SJCRH30 (cell line): ENCODE data around the gene TMED1. TPM values are rescaled to one million over a fixed set of nuclear protein-coding genes. Genes with fewer than 3 reads are reported as not detected.
A peak's percentile ranks its signal among the peaks of the same experiment; 100 is the strongest.
"Not testable (repeated sequence)": the region's sequence is repeated elsewhere in the genome, so short reads cannot be mapped to it uniquely, and the experiment has no call there.

Experiments used
- DNase-seq, 2 experiments: peaks; one replicate each; pipeline ENCODE4 v3.0.0-alpha.2; 2015 to 2020
- H3K27ac ChIP-seq: fragments of 250-450 bp; sonication (Bioruptor Pico); 2 replicates; pipeline ENCODE4 v1.5.1; 2020; ENCODE audit warnings: mild to moderate bottlenecking, moderate library complexity
- H3K27me3 ChIP-seq: fragments of 250-450 bp; sonication (Bioruptor Pico); 2 replicates; pipeline ENCODE4 v1.5.1; 2020; ENCODE audit warnings: mild to moderate bottlenecking, moderate library complexity
- H3K36me3 ChIP-seq: fragments of 250-450 bp; sonication (Bioruptor Pico); 2 replicates; pipeline ENCODE4 v1.5.1; 2020; ENCODE audit warnings: mild to moderate bottlenecking, moderate library complexity
- H3K4me1 ChIP-seq: fragments of 250-450 bp; sonication (Bioruptor Pico); 2 replicates; pipeline ENCODE4 v1.5.1; 2020; ENCODE audit warnings: mild to moderate bottlenecking, moderate library complexity
- H3K4me3 ChIP-seq: fragments of 250-450 bp; sonication (Bioruptor Pico); 2 replicates; pipeline ENCODE4 v1.5.1; 2020; ENCODE audit warnings: mild to moderate bottlenecking, moderate library complexity
- H3K9me3 ChIP-seq: fragments of 250-450 bp; sonication (Bioruptor Pico); replicated peaks from 2 replicates; pipeline ENCODE4 v1.5.1; 2020; ENCODE audit warnings: mild to moderate bottlenecking, moderate library complexity
- total RNA-seq: library from RNA; depleted of rRNA; stranded (reverse); fragments of >200 nt; shearing (Covaris generic); gene quantifications from 2 replicates; pipeline ENCODE4 v1.2.3, GENCODE V29; 2014

The TMED1 gene
- total RNA-seq, 1 experiment from 2014 or later: 25.2 TPM

DNA sequence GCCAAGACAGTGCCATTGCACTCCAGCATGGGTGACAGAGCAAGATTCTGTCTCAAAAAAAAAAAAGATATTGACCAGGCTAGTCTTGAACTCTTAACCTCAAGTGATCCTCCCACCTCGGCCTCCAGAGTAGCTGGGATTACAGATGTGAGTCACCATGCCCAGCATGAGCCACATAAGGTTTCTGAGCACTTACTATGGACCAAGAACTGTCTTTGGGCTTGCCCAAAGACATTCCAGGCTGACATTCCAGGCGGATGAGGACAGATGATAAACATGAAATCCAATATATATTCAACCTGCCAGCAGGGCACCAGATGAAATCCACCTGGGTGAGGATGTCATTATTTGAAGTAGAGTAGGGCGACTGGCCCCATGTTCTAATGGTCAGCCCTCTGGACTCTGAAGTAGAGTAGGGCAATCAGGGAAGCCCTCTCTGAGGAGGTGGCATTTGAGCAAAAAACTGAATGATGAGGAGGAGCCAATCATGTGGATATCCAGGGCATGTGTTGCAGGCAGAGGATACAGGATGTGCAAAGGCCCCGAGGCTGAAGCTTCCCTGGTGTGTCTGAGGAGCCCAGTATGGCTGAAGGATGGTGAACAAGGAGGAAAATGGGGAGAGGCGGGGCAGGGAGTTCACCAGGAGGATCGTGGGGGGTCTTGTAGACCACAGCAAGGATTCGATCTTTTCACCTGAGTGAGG lies 16.2 kb upstream of the TMED1 start:
- no peaks in the 10 kb centered on the region for H3K9me3 ChIP-seq
- DNase-seq: no peak
- H3K27ac ChIP-seq: no peak overlapping the region
- no peaks in the 10 kb centered on the region for H3K4me1 ChIP-seq
- no peaks in the 10 kb centered on the region for H3K27me3 ChIP-seq
- H3K36me3 ChIP-seq: no peaks in the 10 kb centered on the region
- H3K4me3 ChIP-seq: no peak overlapping the region

DNA sequence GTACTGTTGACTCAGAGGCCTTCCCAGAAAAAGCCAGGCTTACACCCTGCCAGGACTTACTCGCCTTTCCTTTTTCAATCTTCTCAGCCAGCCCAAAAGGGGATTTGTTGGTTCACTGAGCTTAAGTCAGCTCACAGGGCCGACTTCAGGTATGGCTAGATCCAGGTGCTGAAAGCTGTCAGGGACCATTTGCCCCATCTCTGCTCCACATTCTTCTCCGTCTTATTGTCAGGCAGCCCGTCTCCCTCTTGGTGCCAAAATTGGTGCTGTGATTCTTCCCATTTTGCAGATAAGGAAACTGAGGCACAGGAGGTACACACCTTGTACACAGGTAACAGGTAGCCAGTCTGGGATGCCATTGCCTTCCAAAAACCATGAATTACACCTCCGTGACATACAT lies 14.6 kb upstream of the TMED1 start:
- H3K4me1 ChIP-seq: no peaks in the 10 kb centered on the region
- no peak for DNase-seq
- peaks cover 6% of the 10 kb centered on the region; the same call in 1 of the 2 replicates for H3K9me3 ChIP-seq
- no peak overlapping the region for H3K27ac ChIP-seq
- no peak overlapping the region for H3K4me3 ChIP-seq
- H3K36me3 ChIP-seq: no peaks in the 10 kb centered on the region
- H3K27me3 ChIP-seq: no peaks in the 10 kb centered on the region

DNA sequence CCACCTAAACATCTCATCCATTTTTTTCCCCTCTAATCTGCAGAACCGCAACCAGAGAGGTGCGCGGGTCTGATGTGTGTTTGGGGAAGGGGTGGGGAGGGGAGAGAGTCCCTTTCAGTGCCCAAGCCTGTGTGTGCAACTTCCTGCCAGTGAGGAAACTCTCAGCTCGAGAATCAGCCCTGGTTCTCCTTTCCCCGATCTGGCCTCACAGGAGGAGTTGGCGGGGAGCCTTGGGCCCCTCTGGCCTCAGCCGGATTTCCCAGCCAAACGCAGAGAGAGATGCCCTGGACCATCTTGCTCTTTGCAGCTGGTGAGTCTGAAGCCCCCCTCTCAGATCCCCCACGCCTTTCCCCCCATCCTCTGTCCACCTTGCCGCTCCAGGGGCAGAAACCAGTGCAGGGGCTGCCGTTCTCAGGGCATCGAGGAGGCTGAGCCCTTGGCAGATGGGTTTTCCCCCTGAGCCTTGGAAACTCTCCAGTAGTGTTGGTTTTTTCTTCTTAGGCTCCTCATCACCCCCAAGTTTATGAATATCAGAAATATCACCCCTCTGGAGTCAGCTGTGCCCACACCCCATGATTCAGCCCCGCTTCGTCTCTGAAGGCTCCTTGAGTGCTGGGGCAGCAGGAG lies 12.3 kb upstream of the TMED1 start, which contains the start of gene C19orf38:
TSS of gene C19orf38 (plus strand) at position 186 of the 627 bp plus-strand sequence. CDS start at position 280, 94 bp downstream.
- Histone ChIP-seq H3K4me1 (no peaks in the 10 kb centered on the region), H3K27ac (no peak within 1 kb of the TSS), H3K27me3 (no peaks in the 10 kb centered on the region), H3K9me3 (peaks cover 6% of the 10 kb centered on the region; the same call in 1 of the 2 replicates), H3K4me3 (no peak within 1 kb of the TSS), H3K36me3 (no peaks in the 10 kb centered on the region)
- no peak for DNase-seq

DNA sequence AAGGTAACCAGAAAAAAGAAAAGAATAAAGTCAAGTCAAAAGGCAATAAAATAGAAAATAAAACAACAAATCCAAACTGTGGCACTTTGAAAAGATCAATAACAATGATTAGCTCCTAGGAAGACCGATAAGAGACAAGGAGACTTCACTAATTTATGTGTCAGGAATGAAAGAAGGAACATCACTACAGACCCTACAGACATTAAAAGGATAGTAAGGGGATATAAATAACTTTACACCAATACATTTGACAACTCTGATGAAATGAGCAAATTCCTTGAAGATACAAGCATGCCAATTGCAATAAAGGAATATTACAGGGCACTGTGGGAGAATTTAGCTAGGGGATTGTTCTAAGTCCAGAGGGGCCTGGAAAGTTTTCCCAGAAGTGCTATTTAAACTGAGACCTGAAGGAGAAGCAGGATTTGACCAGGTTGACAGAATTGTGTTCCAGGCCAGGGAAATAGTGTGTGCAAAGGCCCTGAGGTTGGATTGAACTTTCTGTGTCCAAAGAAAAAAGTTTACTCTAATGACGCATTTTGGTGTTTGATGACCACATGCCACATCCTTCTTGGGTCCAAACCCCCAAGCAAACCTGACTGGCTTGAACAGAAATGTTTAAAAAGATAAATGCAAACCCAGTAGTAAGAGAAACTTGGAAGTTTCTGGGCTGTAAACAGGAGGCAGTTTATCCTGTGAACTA lies 10.6 kb upstream of the TMED1 start:
- no peak overlapping the region for H3K4me3 ChIP-seq
- no peaks in the 10 kb centered on the region for H3K27me3 ChIP-seq
- H3K27ac ChIP-seq: no peak overlapping the region
- no peaks in the 10 kb centered on the region for H3K4me1 ChIP-seq
- no peak for DNase-seq
- no peaks in the 10 kb centered on the region for H3K36me3 ChIP-seq
- peaks cover 6% of the 10 kb centered on the region; the same call in 1 of the 2 replicates for H3K9me3 ChIP-seq

DNA sequence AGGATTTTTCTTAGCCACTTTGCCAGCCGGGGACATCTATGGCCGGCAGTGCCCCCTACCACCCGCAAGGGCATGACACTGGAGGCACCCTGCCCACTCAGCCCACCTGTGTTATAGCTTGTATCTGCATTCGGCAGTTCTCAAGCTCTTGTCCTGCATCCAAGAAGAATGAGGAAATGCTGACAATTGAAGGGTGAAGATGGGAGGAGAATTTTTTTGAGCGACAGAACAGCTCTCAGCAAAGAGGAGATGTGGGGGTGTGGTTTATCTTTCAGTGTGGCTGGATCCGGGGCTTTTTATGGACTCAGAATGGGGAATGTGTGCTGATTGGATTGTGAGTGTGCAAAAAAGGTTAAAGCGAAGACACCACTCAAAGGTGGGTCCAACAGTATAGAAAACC lies 6.8 kb upstream of the TMED1 start:
- H3K36me3 ChIP-seq: no peaks in the 10 kb centered on the region
- no peak overlapping the region for H3K27ac ChIP-seq
- H3K9me3 ChIP-seq: peaks cover 6% of the 10 kb centered on the region; the same call in 1 of the 2 replicates
- H3K4me3 ChIP-seq: no peak overlapping the region
- no peak for DNase-seq
- H3K4me1 ChIP-seq: no peaks in the 10 kb centered on the region
- no peaks in the 10 kb centered on the region for H3K27me3 ChIP-seq

DNA sequence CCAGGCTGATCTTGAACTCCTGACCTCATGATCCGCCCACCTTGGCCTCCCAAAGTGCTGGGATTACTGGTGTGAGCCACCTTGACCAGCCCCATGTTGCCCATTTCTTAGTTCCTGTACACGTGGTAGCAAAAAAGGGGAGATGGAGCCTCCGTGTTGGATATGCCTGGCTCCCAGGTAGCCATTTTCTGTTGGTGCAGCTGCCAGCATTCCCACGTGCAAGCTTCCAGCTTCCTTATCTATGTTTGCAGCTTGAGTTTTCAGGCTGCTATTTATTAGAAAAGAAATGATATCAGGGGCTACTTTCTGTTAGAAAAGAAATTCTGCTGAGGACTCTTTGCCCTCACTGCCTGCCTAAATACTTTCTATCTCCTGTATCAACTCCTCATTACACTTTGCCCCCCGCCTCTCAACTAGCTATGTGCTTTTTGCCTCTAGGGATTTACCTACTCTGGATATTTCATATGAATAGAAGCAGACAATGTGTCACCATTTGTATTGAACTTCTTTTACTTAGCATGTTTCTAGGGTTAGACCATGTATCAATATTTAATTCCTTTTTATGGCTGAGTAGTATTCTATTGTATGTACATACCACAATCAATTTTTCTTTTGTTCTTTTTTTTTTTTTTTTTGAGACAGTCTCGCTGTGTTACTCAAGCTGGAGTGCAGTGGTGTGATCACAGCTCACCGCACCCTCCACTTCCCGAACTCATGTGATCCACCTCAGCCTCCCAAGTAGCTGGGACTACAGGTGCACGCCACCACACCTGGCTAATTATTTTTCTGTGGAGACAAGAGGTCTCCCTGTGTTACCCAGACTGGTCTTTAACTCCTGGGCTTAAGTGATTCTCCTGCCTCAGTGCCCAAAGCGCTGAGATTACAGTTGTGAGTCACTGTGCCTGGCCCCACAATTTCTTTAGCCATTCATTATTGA lies 3.4 kb upstream of the TMED1 start:
- no peak overlapping the region for H3K27ac ChIP-seq
- H3K4me1 ChIP-seq: no peaks in the 10 kb centered on the region
- no peaks in the 10 kb centered on the region for H3K9me3 ChIP-seq
- H3K4me3 ChIP-seq: no peak overlapping the region
- H3K36me3 ChIP-seq: peaks cover 4% of the 10 kb centered on the region; the same call in 1 of the 2 replicates
- H3K27me3 ChIP-seq: no peaks in the 10 kb centered on the region
- no peak for DNase-seq

DNA sequence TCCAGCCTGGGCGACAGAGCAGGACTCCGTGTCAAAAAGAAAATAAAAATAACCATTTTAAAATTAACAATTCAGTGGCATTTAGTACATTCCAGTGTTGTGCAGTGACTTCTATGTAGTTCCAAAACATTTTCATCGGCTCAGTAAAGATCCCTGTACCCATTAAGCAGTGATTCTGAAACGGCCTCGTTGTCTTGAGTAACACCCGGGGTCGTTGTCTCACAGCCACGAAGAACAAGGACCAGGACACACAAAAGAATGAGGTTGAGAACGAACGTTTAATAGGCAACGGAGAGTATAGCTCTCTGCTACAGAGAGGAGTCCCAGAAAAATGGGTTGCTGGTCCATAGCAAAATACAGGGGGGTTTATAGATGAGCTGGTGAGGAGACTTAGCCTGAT lies 2.4 kb upstream of the TMED1 start:
- Histone ChIP-seq H3K4me3 (no peak overlapping the region), H3K9me3 (no peaks in the 10 kb centered on the region), H3K27me3 (no peaks in the 10 kb centered on the region), H3K27ac (no peak overlapping the region), H3K4me1 (no peaks in the 10 kb centered on the region), H3K36me3 (peaks cover 7% of the 10 kb centered on the region)
- DNase-seq: no peak

DNA sequence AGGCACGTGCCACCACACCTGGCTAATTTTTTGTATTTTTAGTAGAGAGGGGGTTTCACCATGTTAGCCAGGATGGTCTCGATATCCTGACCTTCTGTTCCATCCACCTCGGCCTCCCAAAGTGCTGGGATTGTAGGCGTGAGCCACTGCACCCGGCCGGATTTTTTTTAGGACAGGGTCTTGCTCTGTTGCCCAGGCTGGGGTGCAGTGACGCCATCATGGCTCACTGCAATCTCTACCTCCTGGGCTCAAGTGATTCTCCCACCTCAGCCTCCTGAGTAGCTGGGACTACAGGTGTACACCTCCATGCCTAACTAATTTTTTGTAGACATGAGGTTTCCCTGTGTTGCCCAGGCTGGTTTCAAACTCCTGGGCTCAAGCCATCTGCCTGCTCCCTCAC lies 1.6 kb upstream of the TMED1 start:
- not testable (repeated sequence) for H3K4me1 ChIP-seq, H3K27me3 ChIP-seq, H3K27ac ChIP-seq, H3K4me3 ChIP-seq, H3K9me3 ChIP-seq, DNase-seq
- peaks cover 14% of the 10 kb centered on the region for H3K36me3 ChIP-seq

DNA sequence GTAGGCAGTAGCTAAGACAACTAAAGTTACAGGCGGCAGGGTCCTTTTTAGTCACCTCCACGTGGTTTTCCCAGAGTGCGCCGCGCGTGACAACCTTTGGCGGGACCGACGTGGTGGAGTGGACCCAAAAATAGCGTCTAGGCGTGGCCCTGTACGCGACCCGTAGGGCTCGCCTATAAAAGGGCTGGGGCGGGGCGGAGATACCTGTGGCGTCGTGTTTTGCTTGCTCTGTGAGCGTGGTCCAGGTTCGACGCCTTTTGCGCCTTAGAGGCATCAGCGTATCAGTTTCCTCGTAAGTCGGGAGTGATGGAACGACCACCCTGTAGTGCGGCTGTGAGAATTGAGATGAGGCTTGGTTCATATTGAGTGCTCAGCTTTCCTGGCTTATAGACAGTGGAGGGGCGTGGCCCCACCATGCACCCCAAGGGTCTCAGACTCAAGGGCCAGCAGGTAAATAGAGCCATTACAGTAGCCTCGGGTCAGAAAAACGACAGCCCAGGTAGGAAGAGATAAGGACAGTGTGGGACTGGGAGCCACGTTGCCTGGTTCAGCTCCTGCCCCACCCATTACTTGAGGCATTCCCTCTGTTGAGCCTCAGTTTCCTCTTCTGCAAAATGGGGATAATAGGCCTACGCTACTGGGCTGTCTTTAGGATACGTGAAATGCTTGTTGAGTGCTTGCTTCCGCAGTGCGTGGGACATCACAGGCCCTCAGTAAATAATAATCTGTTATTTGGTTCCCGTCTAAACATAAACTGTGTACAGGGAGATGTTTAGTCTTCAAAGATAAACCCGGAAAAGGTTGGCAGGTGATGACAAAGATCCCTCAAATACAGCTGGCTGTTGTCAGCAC lies 693 bp upstream of the TMED1 start:
- DNase-seq: peak; percentile 92 to 94
- H3K27ac ChIP-seq: peak overlapping the region; percentile 96
- H3K9me3 ChIP-seq: no peaks in the 10 kb centered on the region
- H3K36me3 ChIP-seq: peaks cover 17% of the 10 kb centered on the region
- no peaks in the 10 kb centered on the region for H3K4me1 ChIP-seq
- H3K27me3 ChIP-seq: no peaks in the 10 kb centered on the region
- H3K4me3 ChIP-seq: peak overlapping the region; percentile 87

DNA sequence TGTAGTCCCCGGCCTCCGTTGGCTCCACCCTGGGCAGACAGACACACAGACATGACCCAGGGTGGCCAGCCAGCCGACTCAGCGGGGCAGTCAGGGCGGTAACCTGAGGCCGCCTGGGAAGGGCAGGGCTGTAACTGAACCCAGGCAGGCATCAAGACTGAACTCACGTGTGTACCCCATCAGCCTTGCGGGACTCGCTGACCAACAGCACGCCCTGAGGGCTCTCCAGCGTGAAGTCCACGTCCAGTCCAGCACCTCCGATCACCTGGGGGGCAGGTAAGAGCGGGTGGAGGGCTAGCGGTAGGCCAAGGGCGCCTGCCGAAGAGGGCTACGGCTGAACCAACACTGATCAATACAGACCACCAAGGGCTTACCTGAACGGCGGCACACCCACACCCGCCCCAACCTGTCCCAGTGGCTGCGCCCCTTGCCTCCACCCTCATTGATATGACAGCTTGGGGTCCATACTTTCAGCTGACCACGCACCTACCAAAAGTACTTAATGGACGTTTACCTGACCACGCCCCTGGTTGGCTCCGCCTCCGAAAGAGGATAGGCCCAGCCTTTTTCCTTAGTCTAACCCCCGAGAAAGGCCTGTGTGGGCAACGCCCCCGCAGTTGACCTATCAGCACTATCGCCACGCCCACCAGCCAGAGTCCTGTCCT lies 791 bp downstream of the TMED1 start:
- Histone ChIP-seq H3K27me3 (no peaks in the 10 kb centered on the region), H3K4me1 (no peaks in the 10 kb centered on the region), H3K4me3 (peak overlapping the region; percentile 87), H3K9me3 (no peaks in the 10 kb centered on the region), H3K27ac (no peak overlapping the region), H3K36me3 (peaks cover 17% of the 10 kb centered on the region)
- DNase-seq: no peak

DNA sequence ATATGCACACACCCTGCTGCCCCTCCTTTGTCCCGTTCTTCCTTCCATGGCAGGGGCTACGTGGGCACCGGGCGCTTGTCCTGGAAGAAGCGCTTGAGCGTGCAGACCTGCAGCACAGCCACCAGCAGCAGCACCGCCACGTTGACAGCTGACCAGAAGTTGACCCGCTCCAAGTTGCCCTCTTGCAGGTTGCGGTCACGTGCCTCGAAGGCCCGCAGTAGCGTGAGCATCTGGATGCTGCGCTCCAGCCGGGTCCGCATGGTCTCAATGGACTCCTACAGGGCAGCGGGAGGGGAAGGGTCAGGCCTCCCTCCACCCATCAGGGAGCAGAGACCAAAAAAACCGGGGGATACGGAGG lies 3.1 kb downstream of the TMED1 start:
- DNase-seq: no peak
- no peaks in the 10 kb centered on the region for H3K4me1 ChIP-seq
- H3K36me3 ChIP-seq: peaks cover 17% of the 10 kb centered on the region
- no peaks in the 10 kb centered on the region for H3K9me3 ChIP-seq
- H3K27me3 ChIP-seq: no peaks in the 10 kb centered on the region
- H3K4me3 ChIP-seq: no peak overlapping the region
- H3K27ac ChIP-seq: no peak overlapping the region

DNA sequence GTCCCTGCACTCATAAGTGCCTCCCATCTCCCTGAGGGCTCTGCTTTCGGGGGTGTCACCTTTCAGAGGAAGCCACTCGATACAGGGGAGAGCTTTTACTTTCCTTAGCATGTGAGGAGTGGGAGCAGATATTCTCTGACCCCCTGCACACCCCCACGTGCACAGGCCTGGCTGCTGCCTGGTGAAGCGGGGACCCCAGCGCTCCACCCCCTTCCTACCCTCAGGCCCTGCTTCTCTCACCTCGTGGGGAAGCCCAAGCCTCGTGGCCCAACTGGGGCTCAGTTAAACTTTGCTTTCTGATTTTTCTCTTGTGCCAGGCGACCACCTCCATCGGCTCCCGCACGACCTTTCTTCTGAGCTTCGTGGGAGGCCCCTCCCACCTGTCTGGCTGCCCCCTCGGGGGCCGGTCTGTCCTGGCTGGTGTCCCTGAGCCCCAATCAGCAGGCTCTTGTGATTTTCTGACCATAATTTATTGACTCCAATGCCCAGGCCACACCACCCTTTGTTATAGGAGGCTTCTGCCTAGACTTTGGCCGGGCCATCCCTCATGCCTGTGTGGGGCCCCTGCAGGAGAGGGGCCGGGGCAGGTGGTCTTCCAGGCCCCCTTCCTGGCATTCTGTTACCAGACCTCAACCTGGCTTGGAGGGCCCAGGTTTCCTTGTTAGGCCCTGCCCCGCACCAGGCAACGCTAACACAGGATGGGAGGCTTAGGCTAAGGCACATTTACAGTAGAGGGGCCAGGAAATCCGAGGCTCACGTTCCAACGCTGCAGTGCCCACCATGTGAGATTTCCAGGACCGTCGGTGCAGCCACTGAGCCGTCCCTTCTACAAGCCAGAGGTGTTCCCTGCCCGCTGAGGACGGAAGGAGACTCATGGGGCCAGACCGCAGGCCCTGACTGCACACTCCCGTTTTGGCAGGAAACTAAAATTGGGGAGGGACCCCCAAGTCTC lies 3.7 kb downstream of the TMED1 start:
- Histone ChIP-seq H3K9me3 (no peaks in the 10 kb centered on the region), H3K27ac (no peak overlapping the region), H3K27me3 (no peaks in the 10 kb centered on the region), H3K36me3 (peaks cover 17% of the 10 kb centered on the region), H3K4me1 (no peaks in the 10 kb centered on the region), H3K4me3 (no peak overlapping the region)
- no peak for DNase-seq
